Neutrophil (primary cell): Measurements from ENCODE around the gene ATF3.
A peak's percentile ranks its signal among the peaks of the same experiment; 100 is the strongest.

ENCODE experiments used
- H3K27ac ChIP-seq: fragments of 200-600 bp; sonication (generic); 2 replicates; pipeline ENCODE4 v1.5.1; 2016; ENCODE audit warnings: mild to moderate bottlenecking, moderate library complexity
- H3K27me3 ChIP-seq: fragments of 200-600 bp; sonication (generic); 2 replicates; pipeline ENCODE4 v1.6.0; 2016; ENCODE audit warnings: mild to moderate bottlenecking
- H3K36me3 ChIP-seq: fragments of 200-600 bp; sonication (generic); 2 replicates; pipeline ENCODE4 v1.5.1; 2017
- H3K4me1 ChIP-seq, 2 experiments: fragments of 200-600 bp in 1 of 2; sonication (generic) in 1 of 2; 1 replicate in 1 of 2; 2 replicates in 1 of 2; pipeline versions ENCODE4 v1.5.1 to v1.6.1; 2013 to 2016; ENCODE audit warnings: low read depth in 1 of 2, low read length in 1 of 2, mild to moderate bottlenecking in 1 of 2, moderate library complexity in 1 of 2; ENCODE audit not compliant: control insufficient read depth in 1 of 2, insufficient read depth in 1 of 2
- H3K4me3 ChIP-seq, 2 experiments: fragments of 200-600 bp in 1 of 2; sonication (generic) in 1 of 2; 1 replicate in 1 of 2; 2 replicates in 1 of 2; pipeline ENCODE4 v1.5.1; 2013 to 2016; ENCODE audit warnings: low read depth in 1 of 2, low read length in 1 of 2, mild to moderate bottlenecking in 1 of 2, moderate library complexity in 1 of 2
- H3K9me3 ChIP-seq: fragments of 200-600 bp; sonication (generic); 2 replicates; pipeline ENCODE4 v1.5.1; 2016
- CTCF ChIP-seq: fragments of 200-600 bp; sonication (generic); IDR thresholded peaks from 2 replicates; pipeline ENCODE4 v1.5.1; 2016; ENCODE audit warnings: antibody characterized with exemption

The ATF3 gene

GRCh38 chr1:212608392-212608958 is at the start of gene ATF3:
ATF3 (plus strand) TSS chr1:212608761; CDS start chr1:212615022, 6,261 bp downstream.
- Histone ChIP-seq H3K9me3 (no peaks in the 10 kb centered on the region), H3K4me1 (peaks cover 29 to 34% of the 10 kb centered on the region in 2 experiments), H3K36me3 (no peaks in the 10 kb centered on the region), H3K27me3 (peaks cover 100% of the 10 kb centered on the region), H3K4me3 (peak within 1 kb of the TSS; percentile 66 to 90), H3K27ac (peak within 1 kb of the TSS; percentile 35)
- TF ChIP-seq CTCF = no peak

- Histone ChIP-seq H3K36me3 (no peaks in the 10 kb centered on the region), H3K27me3 (peaks cover 39% of the 10 kb centered on the region), H3K9me3 (no peaks in the 10 kb centered on the region), H3K4me1 (peaks cover 6 to 11% of the 10 kb centered on the region in 2 experiments), H3K27ac (no peak overlapping the region), H3K4me3 (no peak overlapping the region)
- TF ChIP-seq CTCF = no peak
Observed at GRCh38 chr1:212559929-212560328, 48.6 kb upstream of the ATF3 start.

- no peak overlapping the region for H3K4me3 ChIP-seq
- TF ChIP-seq CTCF = no peak
- no peaks in the 10 kb centered on the region for H3K36me3 ChIP-seq
- H3K27ac ChIP-seq = no peak overlapping the region
- peaks cover 6 to 11% of the 10 kb centered on the region in 2 experiments for H3K4me1 ChIP-seq
- H3K9me3 ChIP-seq = no peaks in the 10 kb centered on the region
- H3K27me3 ChIP-seq = peaks cover 31% of the 10 kb centered on the region
Observed at GRCh38 chr1:212560933-212561460, 47.6 kb upstream of the ATF3 start.

- Histone ChIP-seq H3K4me3 (no peak overlapping the region), H3K9me3 (no peaks in the 10 kb centered on the region), H3K36me3 (no peaks in the 10 kb centered on the region), H3K4me1 (peaks cover 10 to 16% of the 10 kb centered on the region in 2 experiments), H3K27me3 (peaks cover 25% of the 10 kb centered on the region), H3K27ac (no peak overlapping the region)
- no peak for TF ChIP-seq CTCF
Observed at GRCh38 chr1:212561501-212561931, 47.0 kb upstream of the ATF3 start.

GRCh38 chr1:212562771-212563170 is 45.8 kb upstream of the ATF3 start:
- H3K4me1 ChIP-seq = peaks cover 16 to 17% of the 10 kb centered on the region in 2 experiments
- H3K27ac ChIP-seq = no peak overlapping the region
- H3K9me3 ChIP-seq = no peaks in the 10 kb centered on the region
- no peaks in the 10 kb centered on the region for H3K36me3 ChIP-seq
- TF ChIP-seq CTCF = no peak
- no peak overlapping the region for H3K4me3 ChIP-seq
- H3K27me3 ChIP-seq = peaks cover 13% of the 10 kb centered on the region
